AG09309 (cell line): ENCODE results near the gene SIDT2.
A peak's percentile ranks its signal among the peaks of the same experiment; 100 is the strongest.

Source experiments
- DNase-seq: peaks from one replicate; pipeline ENCODE4 v3.0.0-alpha.2; 2010; ENCODE audit warnings: low read depth
- H3K4me3 ChIP-seq: 2 replicates; pipeline ENCODE4 v1.5.1; 2011; ENCODE audit warnings: mild to moderate bottlenecking, low read depth, low read length, moderate library complexity; ENCODE audit not compliant: control insufficient read depth
- TF ChIP-seq, protein P1 (sequence below): IDR thresholded peaks from 2 replicates; pipeline ENCODE4 v1.5.1; 2011; ENCODE audit warnings: mild to moderate bottlenecking, low read depth, low read length, inconsistent platforms; ENCODE audit not compliant: insufficient read depth, control insufficient read depth; ENCODE audit errors: missing control alignments

Gene SIDT2

GRCh38 chr11:117230286-117230961, 51.9 kb downstream of the SIDT2 start:
- no peak for DNase-seq
- TF ChIP-seq, protein P1, sequence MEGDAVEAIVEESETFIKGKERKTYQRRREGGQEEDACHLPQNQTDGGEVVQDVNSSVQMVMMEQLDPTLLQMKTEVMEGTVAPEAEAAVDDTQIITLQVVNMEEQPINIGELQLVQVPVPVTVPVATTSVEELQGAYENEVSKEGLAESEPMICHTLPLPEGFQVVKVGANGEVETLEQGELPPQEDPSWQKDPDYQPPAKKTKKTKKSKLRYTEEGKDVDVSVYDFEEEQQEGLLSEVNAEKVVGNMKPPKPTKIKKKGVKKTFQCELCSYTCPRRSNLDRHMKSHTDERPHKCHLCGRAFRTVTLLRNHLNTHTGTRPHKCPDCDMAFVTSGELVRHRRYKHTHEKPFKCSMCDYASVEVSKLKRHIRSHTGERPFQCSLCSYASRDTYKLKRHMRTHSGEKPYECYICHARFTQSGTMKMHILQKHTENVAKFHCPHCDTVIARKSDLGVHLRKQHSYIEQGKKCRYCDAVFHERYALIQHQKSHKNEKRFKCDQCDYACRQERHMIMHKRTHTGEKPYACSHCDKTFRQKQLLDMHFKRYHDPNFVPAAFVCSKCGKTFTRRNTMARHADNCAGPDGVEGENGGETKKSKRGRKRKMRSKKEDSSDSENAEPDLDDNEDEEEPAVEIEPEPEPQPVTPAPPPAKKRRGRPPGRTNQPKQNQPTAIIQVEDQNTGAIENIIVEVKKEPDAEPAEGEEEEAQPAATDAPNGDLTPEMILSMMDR: no peak
- peak overlapping the region; percentile 70 for H3K4me3 ChIP-seq

GRCh38 chr11:117230999-117231841, 52.7 kb downstream of the SIDT2 start:
- H3K4me3 ChIP-seq: peak overlapping the region; percentile 70
- DNase-seq: no peak
- TF ChIP-seq, protein P1: no peak

DNA sequence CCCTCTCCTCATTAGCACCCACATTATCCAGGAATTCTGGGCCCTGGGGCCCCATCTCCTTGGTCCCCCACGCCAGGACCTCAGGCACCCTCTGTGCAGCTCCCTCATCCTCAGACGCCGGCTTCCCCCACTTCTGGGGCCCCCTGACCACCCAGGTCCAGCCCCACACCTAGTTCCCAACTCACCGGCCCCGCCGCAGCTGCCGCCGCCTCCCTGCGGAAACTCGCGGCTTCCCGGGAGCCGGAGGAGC, 53.2 kb downstream of the SIDT2 start, which contains the start of gene PCSK7:
PCSK7 (minus strand) TSS at position 232 of the 250 bp plus-strand sequence. CDS start 2,229 bp downstream, outside the sequence.
- peak within 1 kb of the TSS; percentile 98 for H3K4me3 ChIP-seq
- TF ChIP-seq, protein P1: no peak
- DNase-seq: no peak

GRCh38 chr11:117232092-117232878, 53.7 kb downstream of the SIDT2 start, which contains the start of gene RNF214:
Gene RNF214 (plus strand): TSS chr11:117232671. CDS start chr11:117234273, 1,602 bp downstream.
- no peak for DNase-seq
- TF ChIP-seq, protein P1: peak; percentile 65
- H3K4me3 ChIP-seq: peak within 1 kb of the TSS; percentile 98

DNA sequence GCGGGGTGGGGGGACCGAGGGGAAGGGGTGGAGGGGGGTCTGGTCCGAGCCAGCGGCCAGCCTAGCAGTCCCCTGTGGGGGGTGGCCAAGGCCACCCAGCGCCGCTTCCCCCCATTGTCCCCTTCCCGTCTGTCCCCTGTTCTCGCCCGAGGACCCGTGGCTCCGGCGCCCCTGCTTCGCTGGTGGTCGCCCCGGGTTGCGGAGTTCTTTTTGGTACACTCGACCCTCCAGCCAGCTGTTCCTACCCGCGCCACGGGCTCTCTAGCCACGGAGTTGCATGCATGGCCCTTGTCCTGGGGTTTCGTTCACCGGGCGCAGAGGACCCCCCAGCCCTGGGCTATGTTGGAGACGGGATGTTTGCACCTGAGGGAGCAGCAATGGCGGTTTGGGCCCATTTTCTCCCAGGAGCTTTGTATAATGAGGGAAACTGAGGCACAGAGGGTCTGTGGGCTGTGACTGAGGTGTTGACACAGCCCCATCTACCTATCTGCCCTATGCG, 54.4 kb downstream of the SIDT2 start:
- no peak for DNase-seq

DNA sequence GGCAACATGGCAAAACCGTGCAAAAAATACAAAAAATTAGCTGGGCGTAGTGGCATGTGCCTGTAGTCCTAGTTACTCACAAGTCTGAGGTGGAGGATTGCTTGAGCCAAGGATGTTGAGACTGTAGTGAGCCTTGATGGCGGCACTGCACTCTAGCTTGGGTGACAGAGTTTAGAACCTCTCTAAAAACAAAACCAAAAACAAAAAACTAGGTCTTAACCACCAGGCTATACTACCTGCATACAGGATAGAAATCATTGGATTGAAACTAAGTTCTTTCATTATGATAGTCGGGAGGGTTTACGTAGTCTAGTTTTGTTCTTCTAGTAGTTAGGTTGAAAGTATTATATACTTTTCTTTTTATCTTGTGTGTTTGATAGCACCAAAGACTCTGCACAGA, 59.7 kb downstream of the SIDT2 start:
- no peak overlapping the region for H3K4me3 ChIP-seq
- TF ChIP-seq, protein P1: no peak
- DNase-seq: no peak

More for the DNA sequence above, 54.4 kb downstream of the SIDT2 start:
- peak overlapping the region; percentile 98 for H3K4me3 ChIP-seq
- TF ChIP-seq, protein P1: no peak
